NB4 (cell line): ENCODE measurements around the gene ZNF695.

Experiments used
- CTCF ChIP-seq: IDR thresholded peaks from one replicate; pipeline ENCODE4 v1.5.1; 2012; ENCODE audit warnings: low read depth, low read length
- POLR2A ChIP-seq: IDR thresholded peaks from 2 replicates; pipeline ENCODE4 v1.6.1; 2011; ENCODE audit warnings: mild to moderate bottlenecking; ENCODE audit not compliant: insufficient read length; ENCODE audit errors: extremely low read depth

- TF ChIP-seq CTCF (no peak), POLR2A (no peak)
These were observed 29.1 kb downstream of the ZNF695 start for GRCh38 chr1:246978785-246979184.
